ENCODE data around the gene HABP4.

DNA sequence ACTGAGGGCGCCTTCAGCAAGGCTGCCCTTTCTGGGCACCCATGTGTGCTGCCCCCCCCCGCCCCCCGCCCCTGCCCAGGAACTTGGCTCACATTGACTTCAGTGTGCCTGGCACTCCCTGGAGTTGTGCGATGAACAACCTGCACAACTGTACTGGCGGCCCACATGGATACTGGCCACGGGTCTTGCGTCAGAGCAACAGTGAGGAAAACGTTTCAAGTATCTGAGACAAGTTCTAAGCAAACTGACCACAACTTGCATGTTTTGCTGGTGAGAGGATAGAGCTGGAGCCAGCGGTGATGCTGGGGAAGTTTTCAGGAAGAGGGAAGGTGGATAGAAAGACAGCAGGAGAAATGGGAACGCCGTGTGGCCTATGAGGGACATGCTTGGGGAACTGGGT lies 45.4 kb downstream of the HABP4 start:
- no peak for TF ChIP-seq POLR2A (IDR thresholded peaks at IDR 0.05; ENCODE audit: low read length)
- no peak for TF ChIP-seq GATA1 (IDR thresholded peaks at IDR 0.05; ENCODE audit: low read depth, low read length)

All from erythroblast (primary cell).